Measurements from ENCODE around the gene MZB1.

DNA sequence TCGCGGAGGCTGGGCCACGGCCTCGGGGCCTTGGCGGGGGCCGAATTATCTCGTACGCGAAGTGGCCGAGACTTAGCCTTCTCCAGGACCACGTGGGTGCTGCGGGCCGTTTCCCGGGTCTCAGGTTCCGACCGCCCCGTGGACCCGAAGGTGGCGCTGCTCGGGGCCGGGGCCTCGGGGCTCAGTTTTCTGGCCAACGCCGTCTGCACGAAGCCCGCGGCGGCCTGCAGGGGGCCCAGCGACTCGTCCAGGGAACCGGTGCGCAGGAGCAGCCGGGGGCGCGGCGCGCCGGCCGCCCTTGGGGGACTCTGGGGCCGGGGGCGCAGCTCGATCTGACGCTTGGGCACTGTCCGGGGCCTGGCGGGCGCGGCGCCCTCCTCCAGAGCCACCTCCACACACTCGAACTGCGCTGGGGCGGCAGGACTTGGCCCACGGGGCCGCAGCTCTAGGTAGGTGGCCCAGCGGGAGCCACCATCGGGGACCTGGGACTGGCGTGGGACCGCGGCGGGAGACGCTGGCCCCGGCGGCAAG, 4.5 kb upstream of the MZB1 start:
- TF ChIP-seq, protein P1, sequence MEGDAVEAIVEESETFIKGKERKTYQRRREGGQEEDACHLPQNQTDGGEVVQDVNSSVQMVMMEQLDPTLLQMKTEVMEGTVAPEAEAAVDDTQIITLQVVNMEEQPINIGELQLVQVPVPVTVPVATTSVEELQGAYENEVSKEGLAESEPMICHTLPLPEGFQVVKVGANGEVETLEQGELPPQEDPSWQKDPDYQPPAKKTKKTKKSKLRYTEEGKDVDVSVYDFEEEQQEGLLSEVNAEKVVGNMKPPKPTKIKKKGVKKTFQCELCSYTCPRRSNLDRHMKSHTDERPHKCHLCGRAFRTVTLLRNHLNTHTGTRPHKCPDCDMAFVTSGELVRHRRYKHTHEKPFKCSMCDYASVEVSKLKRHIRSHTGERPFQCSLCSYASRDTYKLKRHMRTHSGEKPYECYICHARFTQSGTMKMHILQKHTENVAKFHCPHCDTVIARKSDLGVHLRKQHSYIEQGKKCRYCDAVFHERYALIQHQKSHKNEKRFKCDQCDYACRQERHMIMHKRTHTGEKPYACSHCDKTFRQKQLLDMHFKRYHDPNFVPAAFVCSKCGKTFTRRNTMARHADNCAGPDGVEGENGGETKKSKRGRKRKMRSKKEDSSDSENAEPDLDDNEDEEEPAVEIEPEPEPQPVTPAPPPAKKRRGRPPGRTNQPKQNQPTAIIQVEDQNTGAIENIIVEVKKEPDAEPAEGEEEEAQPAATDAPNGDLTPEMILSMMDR (IDR thresholded peaks at IDR 0.05): peak in 1 of 3 experiments; percentile 29
- no peak for TF ChIP-seq POLR2A (IDR thresholded peaks at IDR 0.05)

Measured in vagina (tissue), 2 donors.